ENCODE data around the gene SGPP2.
"Not testable (repeated sequence)": the region's sequence is repeated elsewhere in the genome, so short reads cannot be mapped to it uniquely, and the experiment has no call there.

The SGPP2 gene, protein sequence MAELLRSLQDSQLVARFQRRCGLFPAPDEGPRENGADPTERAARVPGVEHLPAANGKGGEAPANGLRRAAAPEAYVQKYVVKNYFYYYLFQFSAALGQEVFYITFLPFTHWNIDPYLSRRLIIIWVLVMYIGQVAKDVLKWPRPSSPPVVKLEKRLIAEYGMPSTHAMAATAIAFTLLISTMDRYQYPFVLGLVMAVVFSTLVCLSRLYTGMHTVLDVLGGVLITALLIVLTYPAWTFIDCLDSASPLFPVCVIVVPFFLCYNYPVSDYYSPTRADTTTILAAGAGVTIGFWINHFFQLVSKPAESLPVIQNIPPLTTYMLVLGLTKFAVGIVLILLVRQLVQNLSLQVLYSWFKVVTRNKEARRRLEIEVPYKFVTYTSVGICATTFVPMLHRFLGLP

DNA sequence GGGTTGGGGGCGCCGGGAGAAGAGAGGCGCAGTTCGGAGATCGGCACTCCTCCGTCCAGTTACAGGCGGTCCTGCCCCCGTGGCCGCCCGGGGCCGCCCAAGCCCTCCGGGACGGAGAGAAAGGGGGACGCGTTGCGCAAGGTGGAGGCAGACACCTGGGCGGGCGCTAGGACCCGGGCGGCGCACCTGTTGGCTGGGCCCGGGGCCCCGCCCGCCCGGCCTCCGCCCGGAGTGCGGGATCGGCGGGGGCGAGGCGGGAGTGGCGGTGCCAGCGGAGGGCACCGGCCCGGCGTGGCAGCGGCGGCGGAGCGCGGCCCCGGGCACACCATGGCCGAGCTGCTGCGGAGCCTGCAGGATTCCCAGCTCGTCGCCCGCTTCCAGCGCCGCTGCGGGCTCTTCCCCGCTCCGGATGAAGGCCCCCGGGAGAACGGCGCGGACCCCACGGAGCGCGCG is at the start of gene SGPP2:
Gene SGPP2 (plus strand): TSS at position 268 of the 453 bp plus-strand sequence. CDS start 60 bp downstream, at position 328.
- DNase-seq, result peak; percentile 25

DNA sequence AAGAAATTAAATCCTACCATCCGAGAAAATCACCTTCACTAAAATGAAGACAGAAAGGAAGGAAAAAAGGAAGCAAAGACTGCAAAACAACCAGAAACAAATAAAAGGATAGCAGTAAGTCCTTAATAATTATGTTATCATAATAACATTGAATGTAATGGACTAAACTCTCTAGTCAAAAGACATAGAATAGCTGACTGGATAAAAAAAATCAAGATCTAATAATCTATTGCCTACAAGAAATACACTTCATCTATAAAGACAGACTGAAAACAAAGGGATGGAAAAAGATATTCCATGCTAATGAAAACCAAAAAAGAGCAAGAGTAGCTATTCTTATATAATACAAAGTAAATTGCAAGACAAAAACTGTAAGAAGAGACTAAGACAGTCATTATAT is 48.5 kb upstream of the SGPP2 start:
- DNase-seq, result no peak

DNA sequence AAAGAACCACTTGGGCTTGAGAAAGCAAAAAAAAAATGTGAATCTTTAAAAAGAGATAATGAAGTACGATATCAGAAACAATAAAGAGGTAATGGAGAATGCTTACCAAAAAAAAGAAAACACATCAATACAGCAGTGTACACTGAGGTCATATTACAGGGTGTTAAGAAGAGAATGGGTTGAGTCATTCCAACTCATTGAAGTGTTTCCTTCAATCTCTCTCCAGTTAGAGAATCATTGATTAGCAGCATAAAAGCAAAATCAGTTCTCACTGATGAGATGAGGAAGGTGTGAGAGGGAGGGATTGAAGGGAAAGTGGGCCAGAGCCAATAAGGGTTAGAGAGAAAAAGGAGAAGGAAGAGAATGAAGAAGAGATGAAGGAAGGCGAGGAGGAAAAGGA is 43.9 kb upstream of the SGPP2 start:
- DNase-seq, result no peak

DNA sequence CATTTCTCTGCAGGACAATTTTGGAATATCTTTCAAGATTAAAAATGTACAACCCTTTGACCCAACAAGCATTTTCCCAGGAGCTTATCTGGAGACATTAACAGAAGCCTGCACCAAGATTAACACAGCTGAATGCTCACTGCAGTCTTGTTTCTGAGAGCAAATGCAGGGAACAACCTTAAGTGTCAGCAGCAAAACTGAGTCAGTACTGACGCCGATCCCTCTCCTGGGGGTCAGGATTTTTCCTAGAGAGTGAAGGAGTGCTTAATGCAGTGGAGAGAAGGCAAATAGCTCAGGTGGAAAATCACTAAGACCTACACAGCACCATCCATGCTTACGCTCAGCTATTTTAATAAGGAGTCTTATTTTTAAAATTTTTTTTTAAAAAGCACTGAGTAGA is 42.8 kb upstream of the SGPP2 start:
- DNase-seq, result no peak

DNA sequence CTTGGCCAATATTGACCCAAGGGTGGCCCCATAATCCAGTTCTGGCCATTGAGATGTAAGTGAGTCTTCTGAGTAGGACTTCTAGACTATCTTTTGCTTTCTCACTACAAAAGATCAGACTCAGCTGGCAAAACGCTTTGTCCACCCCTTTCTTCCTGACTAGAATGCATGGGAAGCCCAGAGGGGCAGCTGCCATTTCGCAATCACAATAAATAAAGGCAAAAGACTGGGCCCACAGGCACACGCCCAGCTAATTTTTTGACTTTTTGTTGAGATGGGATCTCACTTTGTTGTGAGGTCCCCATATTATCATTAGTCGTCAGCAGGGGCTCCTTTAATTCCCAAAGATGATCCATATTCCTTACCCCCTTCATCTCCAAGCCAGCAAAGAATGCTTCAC is 41.1 kb upstream of the SGPP2 start:
- DNase-seq, result no peak

DNA sequence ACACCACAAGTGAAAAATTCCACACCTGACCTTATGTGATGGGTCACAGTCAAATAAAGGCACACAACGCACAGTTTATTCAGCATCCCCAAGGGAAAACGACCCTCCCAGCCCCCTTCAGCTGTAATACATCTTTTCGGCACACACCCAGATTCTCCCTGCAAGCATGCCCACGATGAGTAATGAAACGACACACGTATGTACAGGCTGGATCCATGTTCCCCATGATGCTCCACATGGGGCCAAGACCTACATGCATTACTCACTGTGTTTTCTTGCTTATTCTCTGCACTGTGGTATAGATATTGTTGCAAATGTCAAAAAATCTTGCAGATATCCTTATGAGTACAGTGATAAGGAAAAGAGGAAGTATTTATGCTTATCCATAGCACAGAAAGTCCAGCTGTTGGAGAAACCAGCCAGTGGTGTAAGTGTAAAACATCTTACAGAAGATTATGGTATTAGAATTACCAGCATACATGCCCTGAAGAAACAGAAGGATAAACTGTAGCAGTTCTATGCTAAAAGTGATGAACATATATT is 32.5 kb upstream of the SGPP2 start:
- no peak for DNase-seq

DNA sequence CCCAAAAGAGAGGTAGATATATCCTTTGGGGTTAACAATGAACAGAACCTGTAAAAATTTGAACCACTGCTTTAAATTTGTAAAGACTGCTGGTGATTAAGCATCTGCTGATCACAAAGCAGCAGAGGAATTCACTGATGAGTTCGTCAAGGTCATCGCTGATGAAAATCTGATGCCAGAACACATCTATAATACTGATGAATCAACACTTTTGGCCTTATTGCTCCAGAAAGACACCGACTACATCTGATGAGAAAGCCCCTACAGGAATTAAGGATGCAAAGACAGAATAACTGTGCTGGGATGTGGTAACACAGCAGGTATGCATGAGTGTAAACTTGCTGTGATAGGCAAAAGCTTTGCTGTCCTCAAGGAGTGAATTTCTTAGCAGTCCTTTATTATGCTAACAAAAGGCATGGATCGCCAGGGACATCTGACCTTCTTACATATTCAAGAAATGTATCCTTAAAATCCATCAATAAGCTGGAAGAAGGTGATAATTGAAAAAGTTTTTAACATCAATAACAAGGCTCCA is 30.5 kb upstream of the SGPP2 start:
- no peak for DNase-seq

DNA sequence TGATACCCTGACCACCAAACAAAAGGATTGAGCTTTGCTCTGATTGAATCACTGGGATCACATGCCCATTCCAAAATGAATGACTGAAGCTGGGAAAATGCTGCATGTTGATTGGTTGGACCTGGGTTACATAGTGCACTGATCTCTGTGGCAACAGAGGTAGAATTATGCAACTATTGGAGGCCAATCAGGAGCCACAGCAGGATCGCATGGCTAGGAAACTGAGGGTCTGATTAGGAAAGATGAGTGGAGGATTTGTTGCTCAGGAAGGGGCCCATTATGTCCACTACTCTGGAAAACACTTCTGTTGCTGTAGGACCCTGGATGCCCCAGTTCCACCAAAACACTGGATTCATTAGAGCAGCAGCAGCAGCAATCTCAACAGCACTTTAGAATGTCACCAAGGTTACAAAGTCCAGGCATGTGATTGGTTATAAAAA is 25.9 kb upstream of the SGPP2 start:
- DNase-seq, result no peak

DNA sequence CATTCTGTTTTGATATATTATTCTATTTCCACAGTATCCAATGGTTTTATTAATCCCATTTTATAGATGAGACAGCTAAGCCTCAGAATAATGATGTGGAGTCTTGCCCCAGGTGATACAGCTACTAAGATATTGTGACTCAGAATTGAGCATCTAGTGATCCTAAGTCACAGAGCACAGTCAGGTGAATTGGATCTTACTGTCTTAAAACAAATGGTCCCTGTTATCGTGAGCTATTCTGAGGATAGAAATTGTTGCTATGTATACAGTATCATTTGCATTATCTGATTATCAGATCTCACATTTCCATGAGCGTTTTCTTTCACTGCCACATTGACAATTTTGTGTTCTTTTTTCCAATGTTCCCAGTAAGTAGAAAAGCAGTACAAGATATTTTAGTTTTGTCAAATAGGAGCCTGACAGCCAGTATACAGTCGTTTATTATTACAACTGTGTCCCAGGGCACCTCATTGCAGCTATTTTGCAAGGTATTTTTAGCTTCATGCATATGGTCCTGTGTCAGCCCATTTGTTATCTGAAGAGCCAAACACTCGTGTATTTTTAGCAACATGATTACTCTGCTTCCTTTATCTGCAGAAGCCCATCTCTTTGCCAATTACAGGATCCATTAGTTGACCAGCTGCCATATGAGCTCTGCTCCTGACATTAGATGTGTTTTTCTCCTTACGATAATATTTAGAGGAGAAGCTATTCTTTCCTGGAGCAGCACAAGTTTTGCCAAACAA is 25.1 kb upstream of the SGPP2 start:
- no peak for DNase-seq

DNA sequence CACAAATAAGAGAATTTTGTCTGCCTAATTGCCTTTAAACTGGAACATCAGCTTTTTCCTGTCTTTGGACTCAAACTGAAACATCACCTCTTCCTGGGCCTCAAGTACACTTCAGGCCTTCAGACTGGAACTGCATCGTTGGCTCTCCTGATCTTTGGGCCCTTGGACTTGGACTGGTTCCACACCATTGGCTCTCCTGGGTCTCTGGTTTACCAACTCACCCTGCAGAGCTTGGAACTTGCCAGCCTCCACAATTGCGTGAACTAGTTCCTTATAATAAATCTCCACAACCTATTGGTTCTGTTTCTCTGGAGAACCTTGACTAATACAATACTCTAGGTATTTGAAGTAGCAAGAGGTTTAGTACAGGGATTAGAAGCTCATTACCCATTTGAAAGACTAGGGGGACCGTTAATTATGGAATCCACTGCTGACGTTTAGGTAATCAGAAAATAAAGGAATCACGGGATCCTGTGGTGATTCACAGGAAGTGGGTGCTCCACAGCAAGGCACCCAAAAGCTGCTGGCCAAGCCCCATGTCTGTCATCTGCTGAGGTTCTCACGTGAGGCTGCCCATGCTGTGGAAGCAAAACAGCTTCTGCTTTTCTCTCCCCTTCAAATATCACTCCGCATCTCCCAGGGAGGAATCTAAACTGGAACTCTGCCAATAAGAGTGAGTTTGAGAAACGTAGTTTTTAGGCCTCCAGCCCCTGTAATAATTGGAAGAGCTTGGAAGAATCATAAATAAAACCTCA is 20.0 kb upstream of the SGPP2 start:
- no peak for DNase-seq

DNA sequence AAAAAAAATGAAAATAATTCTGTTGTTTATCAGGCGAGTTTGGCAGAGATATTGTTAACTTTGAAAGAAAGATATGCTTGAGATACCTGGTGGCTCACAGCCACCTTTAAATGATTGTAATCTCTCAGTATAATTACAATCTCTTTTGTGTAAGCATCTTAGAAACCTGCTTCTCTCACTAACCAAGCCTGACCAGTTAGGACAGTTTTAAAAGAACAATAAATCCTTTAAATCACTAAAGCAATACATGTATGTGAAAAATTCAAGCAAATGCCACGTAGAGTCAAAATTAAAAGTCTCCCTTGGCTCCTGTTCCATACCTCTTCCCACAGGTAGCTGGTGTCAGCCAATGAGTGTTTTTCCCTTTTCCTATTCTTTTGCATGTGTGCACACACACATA is 15.7 kb upstream of the SGPP2 start:
- no peak for DNase-seq

DNA sequence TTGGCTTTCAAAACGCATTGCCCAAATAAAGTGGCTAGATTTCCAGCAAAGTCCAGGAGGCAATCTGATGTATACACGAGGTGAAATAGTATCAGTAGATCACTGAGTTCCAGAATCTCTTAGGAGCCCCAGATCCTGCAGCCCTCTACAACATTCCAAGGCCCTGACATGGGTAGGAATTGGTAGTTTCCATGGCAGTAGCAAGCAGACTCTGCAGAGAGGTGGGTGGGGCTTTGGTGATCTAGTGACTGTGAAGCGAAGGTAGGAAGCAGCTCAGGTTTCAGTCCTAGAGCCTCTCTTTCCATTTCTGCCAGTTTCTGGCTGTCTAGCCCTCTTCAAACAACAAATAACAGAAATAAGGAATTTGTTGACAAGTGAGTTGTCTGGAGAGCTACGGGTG is 13.8 kb upstream of the SGPP2 start:
- no peak for DNase-seq

DNA sequence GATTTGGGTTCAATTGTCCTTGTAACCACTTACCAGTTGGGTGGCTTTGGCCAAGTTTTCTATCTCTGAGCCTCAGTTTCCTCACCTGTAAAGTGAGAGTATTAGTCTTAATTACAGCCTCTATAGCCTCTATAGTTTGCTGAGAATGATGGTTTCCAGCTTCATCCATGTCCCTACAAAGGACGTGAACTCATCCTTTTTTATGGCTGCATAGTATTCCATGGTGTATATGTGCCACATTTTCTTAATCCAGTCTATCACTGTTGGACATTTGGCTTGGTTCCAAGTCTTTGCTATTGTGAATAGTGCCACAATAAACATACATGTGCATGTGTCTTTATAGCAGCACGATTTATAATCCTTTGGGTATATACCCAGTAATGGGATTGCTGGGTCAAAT is 12.0 kb upstream of the SGPP2 start:
- DNase-seq, result not testable (repeated sequence)

DNA sequence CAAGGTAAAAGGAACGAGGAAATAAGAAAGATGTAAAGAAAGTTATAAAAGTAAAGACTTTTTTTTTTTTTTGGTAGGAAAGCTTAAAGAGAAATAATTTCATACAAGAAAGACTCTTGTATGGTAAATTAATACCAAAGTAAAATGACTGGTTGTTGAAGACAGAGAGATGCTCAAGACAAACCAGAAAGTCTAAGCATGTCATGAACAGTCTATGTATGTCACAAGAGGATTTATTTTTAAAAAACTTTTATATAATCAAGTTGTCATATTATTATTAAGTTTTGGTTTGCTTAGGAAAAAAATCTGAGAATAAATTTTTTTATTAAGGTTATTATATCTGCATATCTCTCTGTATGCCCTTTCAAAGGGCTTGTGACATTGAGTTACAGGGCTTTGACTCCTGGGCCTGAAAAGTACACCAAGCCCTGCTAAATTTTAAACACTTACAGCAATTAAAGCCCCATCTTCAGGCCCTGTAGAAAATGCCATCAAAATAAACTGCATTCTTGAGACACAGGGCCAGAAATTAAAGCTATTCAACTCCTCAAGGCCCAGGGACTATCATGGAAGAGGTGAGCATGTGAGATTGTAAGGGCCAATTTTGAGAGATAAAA is 10.9 kb upstream of the SGPP2 start:
- DNase-seq, result no peak

DNA sequence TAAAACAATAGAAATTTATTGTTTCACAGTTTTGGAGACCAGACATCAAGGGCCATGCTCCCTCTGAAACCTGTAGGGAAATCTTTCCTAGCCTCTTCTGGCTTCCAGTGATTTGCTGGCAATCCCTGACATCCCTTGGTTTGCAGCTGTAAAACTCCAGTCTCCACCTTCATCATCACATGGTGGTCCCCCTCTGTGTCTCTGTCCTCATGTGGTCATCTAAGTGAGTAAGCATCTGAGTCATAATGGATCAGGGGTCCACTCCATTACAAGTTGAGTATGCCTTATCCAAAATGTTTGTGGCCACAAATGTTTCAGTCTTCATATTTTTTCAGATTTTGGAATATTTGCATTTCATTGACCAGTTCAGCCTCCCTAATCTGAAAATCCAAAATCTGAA is 5.6 kb upstream of the SGPP2 start:
- DNase-seq, result no peak

DNA sequence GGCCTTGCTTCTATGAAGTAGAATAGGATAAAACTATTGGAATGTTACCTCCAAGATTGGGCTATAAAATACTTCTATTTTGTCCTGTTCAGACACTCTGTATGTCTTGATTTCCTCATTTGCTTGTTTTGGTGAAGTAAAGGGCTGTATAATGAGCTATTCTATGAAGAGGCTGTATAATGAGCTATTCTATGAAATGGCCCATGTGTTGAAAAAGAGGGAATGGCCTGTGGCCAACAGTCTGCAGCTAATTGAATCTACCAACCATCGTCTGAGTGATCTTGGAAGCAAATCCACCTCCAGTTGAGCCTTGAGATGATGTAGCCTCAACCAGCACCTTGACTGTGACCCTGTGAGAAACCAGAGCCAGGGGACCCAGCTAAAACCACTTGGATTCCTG is 3.8 kb upstream of the SGPP2 start:
- DNase-seq, result no peak

DNA sequence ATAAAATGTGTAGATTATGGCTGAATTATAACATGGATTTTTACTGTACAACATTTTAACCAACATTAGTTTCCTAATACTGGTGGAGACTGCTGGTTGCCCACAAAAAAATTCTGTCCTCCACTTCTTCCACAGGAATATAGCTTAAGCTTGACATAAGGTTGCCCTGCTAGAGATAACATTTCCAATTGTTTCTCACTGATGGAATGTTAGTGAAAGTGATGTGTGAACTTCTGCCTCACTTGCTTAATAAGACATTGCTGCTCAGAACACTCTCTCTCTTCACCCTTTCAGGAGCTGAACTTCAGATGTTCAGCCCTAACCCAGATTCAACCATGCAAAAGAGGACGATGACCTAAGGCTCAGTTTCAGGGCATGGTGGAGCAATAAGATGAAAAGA is 2.7 kb upstream of the SGPP2 start:
- no peak for DNase-seq

DNA sequence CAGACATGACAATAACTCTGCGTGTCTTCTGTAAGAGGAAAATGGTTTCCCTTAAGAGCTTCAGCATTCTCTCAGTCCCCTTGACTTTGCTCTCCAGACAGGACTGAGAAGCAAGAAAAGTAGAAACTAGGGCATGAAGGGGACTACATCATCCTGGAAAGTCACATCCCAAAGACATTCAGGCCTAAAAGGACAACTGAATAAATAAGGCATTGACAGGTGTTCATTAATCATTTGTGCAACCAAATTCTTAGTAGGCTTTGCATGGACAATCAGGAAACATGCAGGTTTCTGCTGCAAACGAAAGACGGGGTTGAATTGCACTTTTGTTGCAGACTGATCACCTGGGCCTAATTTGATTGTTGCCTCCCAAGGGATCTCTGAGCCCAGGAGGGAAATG is 1.2 kb upstream of the SGPP2 start:
- DNase-seq, result no peak

DNA sequence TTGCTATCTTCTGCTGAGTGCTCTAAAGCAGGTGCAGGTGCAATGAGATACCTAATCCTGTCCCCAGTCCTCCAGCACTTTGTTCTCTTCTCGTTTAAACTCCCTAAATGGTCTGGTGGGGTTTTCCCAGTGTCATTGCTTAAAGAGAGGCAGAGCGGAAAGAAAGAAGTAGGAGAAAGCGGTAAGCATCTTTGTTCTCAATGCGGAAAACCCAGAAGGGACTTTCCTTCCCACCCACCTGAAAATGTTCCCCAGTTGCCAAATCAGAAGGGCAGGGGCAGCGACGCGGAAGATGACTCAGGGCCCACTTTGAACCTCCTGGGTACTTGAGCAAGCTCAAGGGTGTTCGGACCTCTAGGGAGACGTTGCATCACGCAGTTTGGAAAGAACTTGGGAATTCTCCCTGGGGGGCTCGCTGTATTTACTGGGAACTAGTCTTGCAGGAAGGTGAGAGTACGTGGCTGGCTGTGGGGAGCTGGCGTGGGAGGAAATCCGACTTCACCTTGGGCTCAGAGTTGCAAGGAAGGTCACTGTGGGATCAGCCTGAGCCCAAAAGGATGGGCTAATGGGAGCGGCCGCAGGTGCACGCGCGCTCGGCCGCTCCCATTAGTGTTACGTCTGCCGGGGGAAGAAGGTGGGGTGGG is 589 bp upstream of the SGPP2 start:
- DNase-seq, result peak; percentile 49

DNA sequence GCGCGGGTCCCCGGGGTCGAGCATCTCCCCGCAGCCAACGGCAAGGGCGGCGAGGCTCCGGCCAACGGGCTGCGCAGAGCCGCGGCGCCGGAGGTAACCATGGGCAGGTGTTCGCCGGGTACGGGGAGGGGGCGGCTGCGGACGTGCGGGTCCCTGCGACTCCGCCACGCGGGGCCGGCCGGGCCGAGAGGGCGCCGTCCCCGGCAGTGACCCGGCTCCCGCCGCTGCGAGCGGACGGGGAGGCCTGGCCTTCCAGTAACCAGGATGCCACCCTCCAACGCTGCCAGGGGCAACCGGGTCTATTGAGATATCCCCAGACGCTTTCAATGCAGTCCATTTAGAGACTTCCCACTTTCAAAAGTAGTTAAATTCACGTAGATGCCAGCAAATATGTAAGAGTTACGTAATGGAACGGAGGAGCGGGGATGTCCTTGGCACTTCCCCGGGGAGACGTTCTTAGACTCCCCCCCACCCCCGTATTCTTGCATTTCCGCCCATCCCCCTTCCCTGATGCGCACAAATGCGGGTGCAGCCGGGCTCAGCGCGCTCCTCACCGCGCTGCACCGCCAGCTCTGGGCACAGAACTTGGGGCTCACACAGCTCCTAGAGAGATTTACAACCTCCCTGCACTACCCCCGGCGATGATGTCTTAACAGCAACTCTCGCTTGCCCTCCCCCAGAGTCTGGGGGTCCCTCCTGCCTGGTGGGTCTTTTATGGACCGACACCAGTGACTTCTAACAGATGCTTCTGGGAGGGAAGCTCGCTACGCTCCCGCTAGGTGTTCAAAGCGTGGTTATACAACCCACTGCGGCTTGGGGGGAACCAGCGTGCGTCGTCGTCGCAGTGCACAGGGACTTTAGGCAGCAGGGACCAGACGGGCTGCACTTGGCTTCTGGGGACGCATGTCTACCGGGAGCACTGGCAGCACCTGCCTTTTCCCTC is 657 bp downstream of the SGPP2 start:
- DNase-seq, result peak; percentile 20

All from stimulated activated CD4-positive, alpha-beta T cell treated with anti-CD3 and anti-CD28 coated beads, Interleukin-12 subunit alpha, Interleukin-12 subunit beta, amount 100 ng/mL, for 4 hours (primary cell).